H1 (cell line): ENCODE data around the gene MYLK2. TPM values are rescaled to one million over a fixed set of nuclear protein-coding genes. Genes with fewer than 3 reads are reported as not detected.

Source experiments
- CTCF ChIA-PET: fragments of 300-600 bp; sonication (Branson Sonifier 250); formaldehyde crosslinking; loops from one replicate; lab custom pipeline; 2021; ENCODE audit not compliant: partially characterized antibody; lab: Charles Lee
- POLR2A ChIA-PET: fragments of 300-600 bp; sonication (Branson Sonifier 250); formaldehyde crosslinking; loops from one replicate; lab custom pipeline; 2021; ENCODE audit warnings: inconsistent platforms; ENCODE audit not compliant: partially characterized antibody; lab: Charles Lee
- DNase-seq, 2 experiments: peaks; one replicate each; pipeline versions ENCODE4 v3.0.0 to v3.0.0-alpha.2; 2010 to 2022; ENCODE audit warnings: low spot score in 2 of 2, low read depth in 1 of 2, mixed read lengths in 1 of 2
- FAIRE-seq: peaks from 2 replicates; lab custom pipeline; 2011; peaks lifted over from hg19 to GRCh38; lab: Jason Lieb, UNC
- H2AFZ ChIP-seq: 2 replicates; pipeline ENCODE4 v1.8.1; 2012; ENCODE audit warnings: low read length, inconsistent platforms
- H2AK5ac ChIP-seq: 2 replicates; pipeline ENCODE4 v1.6.1; 2013; ENCODE audit warnings: low read depth, low read length
- H2BK120ac ChIP-seq: replicated peaks from 2 replicates; pipeline ENCODE3; 2013; ENCODE audit warnings: low read depth, low read length, inconsistent platforms
- H2BK12ac ChIP-seq: 2 replicates; pipeline ENCODE4 v1.6.1; 2013; ENCODE audit warnings: low read depth, low read length
- H2BK15ac ChIP-seq: 2 replicates; pipeline ENCODE4 v1.6.1; 2013; ENCODE audit warnings: low read length
- H2BK20ac ChIP-seq: 2 replicates; pipeline ENCODE4 v1.6.1; 2013; ENCODE audit warnings: low read length
- H2BK5ac ChIP-seq: 2 replicates; pipeline ENCODE4 v1.6.1; 2013; ENCODE audit warnings: low read depth, low read length
- H3K14ac ChIP-seq: 2 replicates; pipeline ENCODE4 v1.6.1; 2013; ENCODE audit warnings: inconsistent platforms; ENCODE audit not compliant: insufficient read length
- H3K18ac ChIP-seq: 2 replicates; pipeline ENCODE4 v1.6.1; 2013; ENCODE audit warnings: low read length; ENCODE audit errors: extremely low read depth
- H3K23ac ChIP-seq: 2 replicates; pipeline ENCODE4 v1.6.1; 2013; ENCODE audit warnings: inconsistent platforms; ENCODE audit not compliant: insufficient read length
- H3K23me2 ChIP-seq: 2 replicates; pipeline ENCODE4 v1.6.1; 2013; ENCODE audit warnings: low read depth, low read length
- H3K27ac ChIP-seq: 2 replicates; pipeline ENCODE4 v1.6.1; 2011; ENCODE audit warnings: low read depth, low read length, inconsistent platforms
- H3K27me3 ChIP-seq, 4 experiments: replicated peaks in 1 of 4; 1 replicate in 1 of 4; 2 replicates in 3 of 4; pipeline versions ENCODE4 v1.6.1 to v1.8.1; 2011 to 2013; ENCODE audit warnings: low read length in 3 of 4, mild to moderate bottlenecking in 3 of 4, inconsistent platforms in 2 of 4, mixed read lengths in 2 of 4, moderate library complexity in 1 of 4; ENCODE audit not compliant: control insufficient read depth in 3 of 4, insufficient read depth in 3 of 4; ENCODE audit errors: extremely low read depth in 1 of 4
- H3K36me3 ChIP-seq, 4 experiments: 2 replicates each; pipeline versions ENCODE4 v1.6.1 to v1.8.1; 2011 to 2013; ENCODE audit warnings: mild to moderate bottlenecking in 4 of 4, low read length in 3 of 4, moderate library complexity in 2 of 4, control low read depth in 1 of 4, inconsistent platforms in 1 of 4; ENCODE audit not compliant: insufficient read depth in 4 of 4, control insufficient read depth in 2 of 4
- H3K4ac ChIP-seq: replicated peaks from 2 replicates; pipeline ENCODE3; 2013; ENCODE audit warnings: low read length, low read depth, mixed read lengths, inconsistent platforms; ENCODE audit not compliant: insufficient read length
- H3K4me1 ChIP-seq, 4 experiments: replicated peaks in 1 of 4; 1 replicate in 1 of 4; 2 replicates in 3 of 4; pipeline versions ENCODE4 v1.6.1 to v1.8.1; 2011 to 2013; ENCODE audit warnings: low read length in 3 of 4, inconsistent platforms in 2 of 4, mixed read lengths in 1 of 4; ENCODE audit not compliant: insufficient read depth in 4 of 4, control insufficient read depth in 3 of 4
- H3K4me2 ChIP-seq, 2 experiments: 2 replicates each; pipeline versions ENCODE4 v1.6.1 to v1.8.1; 2011 to 2013; ENCODE audit warnings: low read depth in 2 of 2, low read length in 2 of 2, control low read depth in 1 of 2, inconsistent platforms in 1 of 2, mild to moderate bottlenecking in 1 of 2; ENCODE audit not compliant: insufficient read depth in 1 of 2
- H3K4me3 ChIP-seq, 4 experiments: fragments of 200-600, 300-600 bp in 1 of 4; sonication (generic), shearing (Covaris generic), sonication (Bioruptor Twin) in 1 of 4; 2 replicates each; pipeline versions ENCODE4 v1.5.1 to v1.8.1; 2011 to 2016; ENCODE audit warnings: low read length in 4 of 4, low read depth in 3 of 4, control low read depth in 2 of 4, inconsistent platforms in 2 of 4, mild to moderate bottlenecking in 2 of 4, mixed read lengths in 1 of 4, moderate library complexity in 1 of 4; ENCODE audit not compliant: insufficient read depth in 2 of 4; ENCODE audit errors: extremely low read depth in 1 of 4
- H3K56ac ChIP-seq: replicated peaks from 2 replicates; pipeline ENCODE3; 2013; ENCODE audit warnings: low read depth, mild to moderate bottlenecking, mixed read lengths, low read length, inconsistent platforms; ENCODE audit not compliant: insufficient read length
- H3K79me1 ChIP-seq: 2 replicates; pipeline ENCODE4 v1.6.1; 2013; ENCODE audit warnings: low read depth, low read length, control low read depth
- H3K79me2 ChIP-seq, 2 experiments: 2 replicates each; pipeline versions ENCODE4 v1.6.1 to v1.8.1; 2012 to 2013; ENCODE audit warnings: low read length in 2 of 2, mild to moderate bottlenecking in 2 of 2, inconsistent platforms in 1 of 2; ENCODE audit not compliant: insufficient read depth in 2 of 2, control insufficient read depth in 1 of 2
- H3K9ac ChIP-seq, 4 experiments: replicated peaks in 1 of 4; 1 replicate in 1 of 4; 2 replicates in 3 of 4; pipeline versions ENCODE4 v1.6.1 to v1.8.1; 2011 to 2013; ENCODE audit warnings: low read depth in 3 of 4, low read length in 3 of 4, control low read depth in 2 of 4, mild to moderate bottlenecking in 2 of 4, moderate library complexity in 2 of 4, inconsistent platforms in 1 of 4; ENCODE audit errors: extremely low read depth in 1 of 4
- H3K9me3 ChIP-seq, 2 experiments: 2 replicates each; pipeline versions ENCODE4 v1.6.1 to v1.8.1; 2012 to 2013; ENCODE audit warnings: mild to moderate bottlenecking in 2 of 2, moderate library complexity in 2 of 2, control low read depth in 1 of 2, inconsistent platforms in 1 of 2, low read depth in 1 of 2, low read length in 1 of 2, mixed read lengths in 1 of 2; ENCODE audit not compliant: insufficient read depth in 2 of 2
- H4K20me1 ChIP-seq, 2 experiments: replicated peaks in 1 of 2; 2 replicates each; pipeline versions ENCODE3 to v1.8.1; 2011 to 2013; ENCODE audit warnings: inconsistent platforms in 2 of 2, low read length in 2 of 2, mild to moderate bottlenecking in 1 of 2; ENCODE audit not compliant: insufficient read depth in 2 of 2, control insufficient read depth in 1 of 2
- H4K5ac ChIP-seq: 2 replicates; pipeline ENCODE4 v1.6.1; 2013; ENCODE audit warnings: low read length, low read depth, mixed read lengths, inconsistent platforms; ENCODE audit not compliant: insufficient read length
- H4K8ac ChIP-seq: 2 replicates; pipeline ENCODE4 v1.8.0; 2013; ENCODE audit warnings: mild to moderate bottlenecking, moderate library complexity, low read length, inconsistent platforms; ENCODE audit not compliant: insufficient read depth; ENCODE audit errors: extremely low read depth
- H4K91ac ChIP-seq: replicated peaks from 2 replicates; pipeline ENCODE3; 2013; ENCODE audit warnings: low read length, mixed read lengths, inconsistent platforms; ENCODE audit not compliant: insufficient read length
- CHD2 ChIP-seq: IDR thresholded peaks from 2 replicates; pipeline ENCODE4 v1.6.1; 2012; ENCODE audit warnings: low read length, improper control_type of control experiment
- SP1 ChIP-seq: IDR thresholded peaks from 2 replicates; pipeline ENCODE4 v1.6.1; 2011; ENCODE audit warnings: low read depth, low read length
- WGBS, 2 experiments: shearing (Covaris generic) in 1 of 2; methylation state at CpG; one replicate each; pipeline versions ENCODE4 v1.1.6 to v1.1.7; 2013 to 2015; ENCODE audit warnings: low lambda C conversion rate in 2 of 2, mixed read lengths in 2 of 2, inconsistent platforms in 1 of 2, low coverage in 1 of 2, missing lambda C conversion rate in 1 of 2; ENCODE audit not compliant: insufficient replicate concordance in 2 of 2, insufficient coverage in 1 of 2, insufficient read length in 1 of 2; ENCODE audit errors: extremely low coverage in 1 of 2, missing lambda C conversion rate in 1 of 2; 5-methylcytosine and 5-hydroxymethylcytosine counted together
- polyA plus RNA-seq, 7 experiments: library from polyadenylated mRNA; depleted of rRNA in 3 of 7; stranded (reverse) in 5 of 7; unstranded in 2 of 7; fragments of >200 nt in 5 of 7; fragments of 200-250 nt in 2 of 7; gene quantifications; 1 replicate in 5 of 7; 2 replicates in 1 of 7; 4 replicates in 1 of 7; pipeline versions ENCODE4 v1.2.1 to v1.2.3, GENCODE V29; 2011 to 2013; ENCODE audit warnings: missing spikeins in 2 of 7, mixed read lengths in 2 of 7
- total RNA-seq: library from RNA; stranded (reverse); fragmentation: NEBNext Ultra II Directional; extraction: Animal tissue kit (Norgen Biotek cat#: 25700); gene quantifications from 2 replicates; pipeline ENCODE4 v1.2.1, GENCODE V29; 2021

The MYLK2 gene
- total and polyA plus RNA-seq, 2 of the 8 experiments (the other 6 are each of a cell fraction or from before 2014, with no cell fraction given) = 0.22 to 0.26 TPM

DNA sequence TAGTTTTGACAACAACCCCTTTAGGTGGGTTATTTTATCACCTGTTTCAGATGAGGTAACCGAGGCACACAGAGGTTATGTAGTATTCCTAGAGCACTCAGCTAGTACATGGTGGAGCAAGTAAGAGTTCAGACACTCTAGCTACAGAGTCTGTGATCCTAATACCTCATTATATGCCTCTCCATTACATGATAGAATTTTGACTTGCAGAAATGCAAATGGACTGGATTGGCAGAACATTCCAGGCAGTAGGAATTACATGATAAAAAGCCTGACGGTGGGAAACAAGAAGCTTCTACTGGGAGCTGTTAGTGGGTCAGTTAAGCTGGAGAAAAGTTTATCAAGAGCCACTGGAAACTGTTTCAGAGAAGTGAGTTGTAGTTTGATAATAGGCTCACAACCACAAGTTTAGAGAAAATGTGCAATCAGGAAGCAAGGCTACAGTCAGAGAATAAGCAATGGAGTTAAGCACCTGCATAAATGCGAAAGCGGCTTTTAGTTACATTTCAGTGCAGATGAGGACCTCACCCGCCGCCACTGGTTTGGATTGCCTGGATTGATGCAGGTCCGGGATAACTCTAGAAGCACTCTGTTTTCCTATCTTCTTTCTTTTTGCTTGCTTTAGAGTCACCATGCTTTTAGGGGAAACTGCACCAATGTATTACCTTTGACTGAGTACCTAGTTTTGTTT, 34.7 kb upstream of the MYLK2 start:
- Histone ChIP-seq H3K56ac (no peak overlapping the region), H4K20me1 (peaks cover 2 to 4% of the 10 kb centered on the region in 2 experiments), H4K8ac (no peak overlapping the region), H3K27ac (no peak overlapping the region), H3K23me2 (no peaks in the 10 kb centered on the region; the same call in 1 of the 2 replicates), H2BK15ac (no peak overlapping the region), H2AK5ac (no peak overlapping the region), H3K79me2 (no peaks in the 10 kb centered on the region; a peak in 1 of 4 replicates), H3K4me3 (no peak overlapping the region), H4K5ac (no peak overlapping the region), H3K14ac (no peak overlapping the region), H3K36me3 (peaks cover 53 to 87% (median 63%) of the 10 kb centered on the region in 4 experiments), H3K9me3 (no peaks in the 10 kb centered on the region), H2BK12ac (no peak overlapping the region), H4K91ac (no peak overlapping the region), H3K9ac (no peak overlapping the region), H3K79me1 (no peaks in the 10 kb centered on the region), H3K4ac (no peak overlapping the region), H3K23ac (no peak overlapping the region), H2AFZ (no peak overlapping the region), H3K27me3 (no peaks in the 10 kb centered on the region), H2BK20ac (no peak overlapping the region), H3K4me1 (peaks cover 3 to 11% (median 6%) of the 10 kb centered on the region in 4 experiments; a peak in 6 of 7 replicates), H3K18ac (no peak overlapping the region), H2BK5ac (no peak overlapping the region), H3K4me2 (peak overlapping the region in 1 of 2 experiments; percentile 25; a peak in 1 of 4 replicates), H2BK120ac (no peak overlapping the region)
- WGBS, 2 experiments = 80% methylated on average over 7 of the region's 7 CpGs; no CpG with 5 or more reads in 1 of the 2 experiments
- ChIA-PET POLR2A (interaction anchor here (1.0 kb wide), 1 partner anchor 11 kb away, joined by 3 read pairs; no protein-coding TSS in a partner anchor), CTCF (no interaction called here)
- FAIRE-seq = no peak
- TF ChIP-seq SP1 = 0 out of 2 replicates have a peak, but pooled peaks have one; percentile 8
- TF ChIP-seq CHD2 = no peak
- no peak for DNase-seq
